CD4-positive, alpha-beta T cell treated with Interleukin-17A for 1 hour (primary cell): ENCODE data around the gene SPIRE2.
A peak's percentile ranks its signal among the peaks of the same experiment; 100 is the strongest.
"Not testable (repeated sequence)": the region's sequence is repeated elsewhere in the genome, so short reads cannot be mapped to it uniquely, and the experiment has no call there.

Experiments used
- DNase-seq: peaks from one replicate; pipeline ENCODE4 v3.0.0-alpha.2; 2020

The SPIRE2 gene

GRCh38 chr16:89869911-89870310, 41.6 kb downstream of the SPIRE2 start:
- DNase-seq = no peak

- no peak for DNase-seq
Measured at GRCh38 chr16:89870440-89870839, 42.2 kb downstream of the SPIRE2 start.

GRCh38 chr16:89871895-89872294, 43.6 kb downstream of the SPIRE2 start:
- no peak for DNase-seq

GRCh38 chr16:89873109-89873971, 45.1 kb downstream of the SPIRE2 start, which contains the start of gene TCF25:
Gene TCF25 (plus strand): TSS chr16:89873592. CDS start chr16:89873668, 76 bp downstream.
- DNase-seq = peak; percentile 87

GRCh38 chr16:89873972-89874689, 45.9 kb downstream of the SPIRE2 start:
- peak; percentile 96 for DNase-seq

- not testable (repeated sequence) for DNase-seq
Measured at GRCh38 chr16:89879123-89879522, 50.8 kb downstream of the SPIRE2 start.

- DNase-seq = no peak
Measured at GRCh38 chr16:89880477-89881367, 52.4 kb downstream of the SPIRE2 start.

GRCh38 chr16:89881368-89881730, 53.1 kb downstream of the SPIRE2 start:
- no peak for DNase-seq

- no peak for DNase-seq
Measured at GRCh38 chr16:89883346-89884040, 55.2 kb downstream of the SPIRE2 start.

- DNase-seq = no peak
Measured at GRCh38 chr16:89884041-89884421, 55.8 kb downstream of the SPIRE2 start.

- no peak for DNase-seq
Measured at GRCh38 chr16:89887243-89887642, 59.0 kb downstream of the SPIRE2 start.

- no peak for DNase-seq
Measured at GRCh38 chr16:89890200-89890599, 61.9 kb downstream of the SPIRE2 start.

- no peak for DNase-seq
Measured at GRCh38 chr16:89890886-89891657, 62.8 kb downstream of the SPIRE2 start.

- no peak for DNase-seq
Measured at GRCh38 chr16:89892055-89892630, 63.9 kb downstream of the SPIRE2 start.

GRCh38 chr16:89892635-89893034, 64.4 kb downstream of the SPIRE2 start:
- no peak for DNase-seq

GRCh38 chr16:89893642-89894548, 65.6 kb downstream of the SPIRE2 start:
- no peak for DNase-seq

GRCh38 chr16:89895482-89896250, 67.4 kb downstream of the SPIRE2 start:
- DNase-seq = no peak

GRCh38 chr16:89897204-89897603, 68.9 kb downstream of the SPIRE2 start:
- no peak for DNase-seq
